HL-60 (cell line): ENCODE results near the gene TSHZ2.

Experiments used
- DNase-seq, 2 experiments: peaks; one replicate each; pipeline ENCODE4 v3.0.0-alpha.2; 2010 to 2020; ENCODE audit warnings: low read depth in 1 of 2, low spot score in 1 of 2
- H3K27ac ChIP-seq: fragments of 250-450 bp; sonication (Bioruptor Pico); replicated peaks from 2 replicates; pipeline ENCODE4 v1.5.1; 2020; ENCODE audit warnings: mild to moderate bottlenecking, moderate library complexity
- H3K27me3 ChIP-seq: fragments of 250-450 bp; sonication (Bioruptor Pico); 2 replicates; pipeline ENCODE4 v1.5.1; 2021; ENCODE audit warnings: mild to moderate bottlenecking, moderate library complexity; ENCODE audit not compliant: insufficient read depth, poor library complexity, severe bottlenecking
- H3K4me3 ChIP-seq: replicated peaks from 2 replicates; pipeline ENCODE4 v1.5.1; 2011; ENCODE audit warnings: mild to moderate bottlenecking, control low read depth, low read length; ENCODE audit not compliant: insufficient read depth
- CTCF ChIP-seq: IDR thresholded peaks from one replicate; pipeline ENCODE4 v1.5.1; 2011; ENCODE audit warnings: low read length, control low read depth, inconsistent platforms; ENCODE audit not compliant: insufficient read depth
- GABPA ChIP-seq: IDR thresholded peaks from 2 replicates; pipeline ENCODE4 v1.6.1; 2012; ENCODE audit warnings: low read depth
- POLR2AphosphoS5 ChIP-seq: IDR thresholded peaks from 2 replicates; pipeline ENCODE4 v1.6.1; 2012; ENCODE audit warnings: low read depth
- REST ChIP-seq: IDR thresholded peaks from 2 replicates; pipeline ENCODE4 v1.6.1; 2012; ENCODE audit warnings: low read depth; ENCODE audit not compliant: insufficient replicate concordance
- SPI1 ChIP-seq: IDR thresholded peaks from 2 replicates; pipeline ENCODE4 v1.6.1; 2012; ENCODE audit warnings: low read depth, mild to moderate bottlenecking, borderline replicate concordance

The TSHZ2 gene

GRCh38 chr20:53252002-53252401 lies 279.8 kb downstream of the TSHZ2 start:
- Histone ChIP-seq H3K27me3 (peaks cover 2% of the 10 kb centered on the region), H3K4me3 (no peak overlapping the region), H3K27ac (no peak overlapping the region)
- no peak for TF ChIP-seq GABPA
- no peak for TF ChIP-seq REST
- no peak for TF ChIP-seq SPI1
- TF ChIP-seq POLR2AphosphoS5 = no peak
- no peak for TF ChIP-seq CTCF
- DNase-seq = no peak

GRCh38 chr20:53253668-53254067 lies 281.5 kb downstream of the TSHZ2 start:
- H3K27me3 ChIP-seq = peaks cover 2% of the 10 kb centered on the region
- no peak for TF ChIP-seq SPI1
- TF ChIP-seq CTCF = no peak
- no peak for TF ChIP-seq REST
- no peak for TF ChIP-seq POLR2AphosphoS5
- TF ChIP-seq GABPA = no peak

GRCh38 chr20:53255102-53255710 lies 283.0 kb downstream of the TSHZ2 start:
- DNase-seq = no peak
- TF ChIP-seq POLR2AphosphoS5 (no peak), SPI1 (no peak), GABPA (no peak), REST (no peak), CTCF (no peak)
- no peak overlapping the region for H3K27ac ChIP-seq
- peaks cover 2% of the 10 kb centered on the region for H3K27me3 ChIP-seq
- no peak overlapping the region for H3K4me3 ChIP-seq

More at GRCh38 chr20:53253668-53254067, 281.5 kb downstream of the TSHZ2 start:
- H3K27ac ChIP-seq = no peak overlapping the region
- DNase-seq = no peak
- no peak overlapping the region for H3K4me3 ChIP-seq
